Activated CD4-positive, alpha-beta T cell treated with anti-CD3 and anti-CD28 coated beads, Interleukin-2, amount 10 ng/mL, durations not matched to agents 7 days and 5 days (primary cell): ENCODE data around the gene DIDO1. TPM values are rescaled to one million over a fixed set of nuclear protein-coding genes. Genes with fewer than 3 reads are reported as not detected.

Experiments used
- CTCF ChIA-PET: fragments of 350-600 bp; sonication (Branson Sonifier 250); formaldehyde crosslinking; loops from one replicate; lab custom pipeline; 2021; ENCODE audit warnings: antibody characterized with exemption; lab: Charles Lee
- POLR2A ChIA-PET: fragments of 350-600 bp; sonication (Branson Sonifier 250); formaldehyde crosslinking; loops from one replicate; lab custom pipeline; 2021; ENCODE audit warnings: antibody characterized with exemption; lab: Charles Lee
- DNase-seq: peaks from one replicate; pipeline ENCODE4 v3.0.0-alpha.2; 2020
- H3K27ac Mint-ChIP-seq: one replicate; pipeline ENCODE4 v1.8.0; 2021; ENCODE audit warnings: mild to moderate bottlenecking, moderate library complexity, mixed read lengths
- H3K27me3 Mint-ChIP-seq: one replicate; pipeline ENCODE4 v1.8.0; 2021; ENCODE audit warnings: mixed read lengths
- H3K36me3 Mint-ChIP-seq: one replicate; pipeline ENCODE4 v1.8.0; 2021; ENCODE audit warnings: low read depth, mixed read lengths
- H3K4me1 Mint-ChIP-seq: one replicate; pipeline ENCODE4 v1.8.0; 2021; ENCODE audit warnings: mixed read lengths
- H3K4me3 Mint-ChIP-seq: one replicate; pipeline ENCODE4 v1.8.0; 2021; ENCODE audit warnings: mild to moderate bottlenecking, moderate library complexity, mixed read lengths
- H3K9me3 Mint-ChIP-seq: one replicate; pipeline ENCODE4 v1.8.0; 2021; ENCODE audit warnings: mixed read lengths
- total RNA-seq, 2 experiments: library from RNA; stranded (reverse); gene quantifications; one replicate each; pipeline ENCODE4 v1.2.3, GENCODE V29; 2021

The DIDO1 gene
- total RNA-seq, 2 experiments from 2014 or later = 78.3 to 79.4 TPM

DNA sequence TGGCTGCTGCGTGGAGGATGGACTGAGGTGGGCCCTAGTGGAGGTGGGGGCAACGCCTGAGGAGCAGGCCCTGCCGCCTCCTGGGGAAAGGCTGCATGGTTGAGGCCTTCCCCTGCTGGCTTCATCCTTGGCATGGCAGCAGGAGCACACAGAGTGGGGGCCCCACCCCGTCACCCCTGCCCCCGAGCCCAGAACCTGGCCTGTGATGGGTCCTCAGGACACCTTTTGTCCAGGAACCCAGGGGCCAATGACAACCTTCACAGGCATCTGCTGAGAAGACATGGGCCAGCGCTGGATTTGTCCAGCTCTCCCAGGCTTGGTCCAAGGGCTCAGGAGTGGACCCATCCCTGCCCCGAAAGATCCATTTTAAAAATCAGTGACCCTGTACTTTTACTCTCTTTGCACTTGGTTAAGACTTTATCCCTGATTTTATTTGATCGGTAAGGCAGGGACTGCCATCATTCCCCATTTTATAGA, 25.6 kb upstream of the DIDO1 start:
- H3K36me3 Mint-ChIP-seq = peaks cover 40% of the 10 kb centered on the region
- peak overlapping the region; percentile 73 for H3K4me3 Mint-ChIP-seq
- ChIA-PET POLR2A (no interaction called here), CTCF (no interaction called here)
- H3K4me1 Mint-ChIP-seq = peaks cover 34% of the 10 kb centered on the region
- peak overlapping the region; percentile 75 for H3K27ac Mint-ChIP-seq
- no peak for DNase-seq
- H3K27me3 Mint-ChIP-seq = no peaks in the 10 kb centered on the region
- peaks cover 3% of the 10 kb centered on the region for H3K9me3 Mint-ChIP-seq

DNA sequence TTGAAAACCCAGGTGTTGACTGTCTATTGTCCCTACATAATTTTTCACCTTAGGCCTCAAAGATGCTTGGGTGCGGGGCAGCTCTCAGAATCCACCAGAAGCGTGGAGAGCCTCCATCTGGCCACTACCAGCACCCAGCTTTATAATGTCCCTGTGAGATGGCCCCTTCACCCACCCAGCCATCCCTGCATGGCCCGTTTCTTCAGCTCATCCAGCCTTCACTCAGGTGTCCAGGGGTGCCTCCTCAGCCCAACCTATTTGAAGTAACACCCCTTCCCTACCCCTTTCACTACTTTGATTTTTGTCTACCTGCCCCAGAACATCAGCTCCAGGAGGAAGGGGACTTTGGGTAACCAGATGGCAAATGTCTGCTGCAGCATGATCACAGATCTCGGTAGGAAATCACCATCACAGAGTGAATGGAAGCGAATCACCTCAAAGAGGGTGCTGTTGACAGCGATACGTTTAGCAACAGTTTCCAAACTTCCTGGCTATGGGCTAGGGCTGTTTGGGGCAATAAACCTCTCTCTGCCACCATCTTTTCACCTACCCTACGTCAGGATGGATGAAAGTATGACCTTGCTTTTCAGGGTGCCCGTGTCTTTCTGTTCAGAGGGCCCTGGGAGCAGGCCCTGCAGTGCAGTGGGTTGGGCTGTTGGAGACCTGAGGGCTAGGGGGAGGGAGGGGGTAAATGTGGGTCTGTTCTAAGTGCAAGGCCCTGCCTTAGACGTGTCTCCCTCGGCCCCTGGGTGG, 25.0 kb upstream of the DIDO1 start:
- peaks cover 3% of the 10 kb centered on the region for H3K9me3 Mint-ChIP-seq
- peaks cover 45% of the 10 kb centered on the region for H3K36me3 Mint-ChIP-seq
- CTCF ChIA-PET = interaction anchor here (0.7 kb wide), 1 partner anchor 657 kb away, joined by 4 read pairs; no protein-coding TSS in a partner anchor
- H3K27me3 Mint-ChIP-seq = no peaks in the 10 kb centered on the region
- peak overlapping the region; percentile 77 for H3K27ac Mint-ChIP-seq
- DNase-seq = no peak
- peak overlapping the region; percentile 21 for H3K4me3 Mint-ChIP-seq
- H3K4me1 Mint-ChIP-seq = peaks cover 34% of the 10 kb centered on the region
- POLR2A ChIA-PET = no interaction called here

DNA sequence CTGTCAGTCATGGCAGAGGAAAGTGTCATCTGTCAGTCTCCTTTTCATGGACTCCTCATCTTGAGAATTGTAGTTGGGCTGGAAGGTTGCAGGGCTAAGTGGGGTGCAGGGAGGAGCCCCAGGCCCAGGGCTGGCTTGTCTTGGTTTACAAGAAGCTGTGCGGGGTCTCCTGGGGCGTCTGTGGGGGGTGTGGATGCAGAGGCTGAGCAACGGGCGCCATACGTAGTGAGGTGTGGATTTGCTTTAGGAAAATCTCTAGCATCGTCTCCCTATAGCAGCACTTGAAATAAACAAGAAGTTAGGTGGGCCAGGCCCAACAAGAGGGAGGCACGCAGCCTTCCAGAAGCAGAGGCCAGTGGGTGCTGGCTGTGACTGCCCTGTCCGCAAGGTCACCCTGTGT, 24.4 kb upstream of the DIDO1 start:
- Mint-ChIP-seq H3K4me3 (no peak overlapping the region), H3K27ac (no peak overlapping the region)
- POLR2A ChIA-PET = no interaction called here

GRCh38 chr20:62949962-62950361, 23.7 kb upstream of the DIDO1 start:
- Mint-ChIP-seq H3K27me3 (no peaks in the 10 kb centered on the region), H3K9me3 (peaks cover 3% of the 10 kb centered on the region), H3K4me3 (no peak overlapping the region), H3K36me3 (peaks cover 52% of the 10 kb centered on the region), H3K4me1 (peaks cover 28% of the 10 kb centered on the region), H3K27ac (no peak overlapping the region)
- CTCF ChIA-PET = interaction anchor here (1.0 to 1.7 kb wide), 6 partner anchors 11 to 31 kb away, joined by 3 to 6 read pairs (median 4); partner anchors contain the start of gene GID8
- DNase-seq = no peak
- POLR2A ChIA-PET = no interaction called here

More for the DNA sequence above, 24.4 kb upstream of the DIDO1 start:
- H3K36me3 Mint-ChIP-seq = peaks cover 48% of the 10 kb centered on the region
- CTCF ChIA-PET = interaction anchor here (0.7 kb wide), 1 partner anchor 656 kb away, joined by 4 read pairs; no protein-coding TSS in a partner anchor
- peaks cover 3% of the 10 kb centered on the region for H3K9me3 Mint-ChIP-seq
- H3K4me1 Mint-ChIP-seq = peaks cover 32% of the 10 kb centered on the region
- H3K27me3 Mint-ChIP-seq = no peaks in the 10 kb centered on the region
- DNase-seq = no peak

DNA sequence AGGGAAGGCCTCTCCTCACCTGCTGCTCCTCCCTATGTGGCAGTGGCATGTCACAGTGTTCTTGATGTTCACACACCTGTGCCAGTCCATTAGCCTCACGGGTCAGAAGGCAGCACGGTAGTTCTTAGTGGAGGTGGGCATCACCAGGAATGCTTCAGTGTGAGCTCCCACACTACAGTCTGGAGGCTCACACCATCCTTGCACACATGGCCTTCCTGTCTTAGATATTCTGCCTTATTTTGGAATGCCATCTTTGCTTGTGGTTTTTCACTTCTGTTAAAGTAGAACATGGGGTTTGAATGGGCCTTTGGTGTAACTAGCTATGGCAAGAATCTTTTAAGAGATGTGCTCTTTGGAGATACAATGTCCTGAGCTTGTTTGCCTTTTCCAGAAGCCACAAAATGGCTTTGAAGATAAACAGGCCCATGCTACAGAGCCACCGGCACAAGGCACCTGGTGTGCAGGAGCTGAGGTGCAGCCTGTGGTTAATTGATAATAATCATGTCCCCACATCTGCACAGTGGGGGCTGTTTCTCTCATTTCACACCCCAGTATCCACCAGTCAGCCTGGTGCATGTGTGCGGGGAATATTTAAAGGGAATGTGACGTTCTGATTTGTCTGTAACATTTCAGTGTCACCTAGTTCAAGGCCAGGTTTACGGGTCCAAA, 23.0 kb upstream of the DIDO1 start:
- H3K4me3 Mint-ChIP-seq = no peak overlapping the region
- CTCF ChIA-PET = interaction anchor here (1.0 to 1.7 kb wide), 6 partner anchors 10 to 31 kb away, joined by 3 to 6 read pairs (median 4); partner anchors contain the start of gene GID8
- H3K9me3 Mint-ChIP-seq = peaks cover 3% of the 10 kb centered on the region
- H3K27ac Mint-ChIP-seq = no peak overlapping the region
- H3K36me3 Mint-ChIP-seq = peaks cover 58% of the 10 kb centered on the region
- no peak for DNase-seq
- H3K27me3 Mint-ChIP-seq = no peaks in the 10 kb centered on the region
- H3K4me1 Mint-ChIP-seq = peaks cover 22% of the 10 kb centered on the region
- POLR2A ChIA-PET = no interaction called here

DNA sequence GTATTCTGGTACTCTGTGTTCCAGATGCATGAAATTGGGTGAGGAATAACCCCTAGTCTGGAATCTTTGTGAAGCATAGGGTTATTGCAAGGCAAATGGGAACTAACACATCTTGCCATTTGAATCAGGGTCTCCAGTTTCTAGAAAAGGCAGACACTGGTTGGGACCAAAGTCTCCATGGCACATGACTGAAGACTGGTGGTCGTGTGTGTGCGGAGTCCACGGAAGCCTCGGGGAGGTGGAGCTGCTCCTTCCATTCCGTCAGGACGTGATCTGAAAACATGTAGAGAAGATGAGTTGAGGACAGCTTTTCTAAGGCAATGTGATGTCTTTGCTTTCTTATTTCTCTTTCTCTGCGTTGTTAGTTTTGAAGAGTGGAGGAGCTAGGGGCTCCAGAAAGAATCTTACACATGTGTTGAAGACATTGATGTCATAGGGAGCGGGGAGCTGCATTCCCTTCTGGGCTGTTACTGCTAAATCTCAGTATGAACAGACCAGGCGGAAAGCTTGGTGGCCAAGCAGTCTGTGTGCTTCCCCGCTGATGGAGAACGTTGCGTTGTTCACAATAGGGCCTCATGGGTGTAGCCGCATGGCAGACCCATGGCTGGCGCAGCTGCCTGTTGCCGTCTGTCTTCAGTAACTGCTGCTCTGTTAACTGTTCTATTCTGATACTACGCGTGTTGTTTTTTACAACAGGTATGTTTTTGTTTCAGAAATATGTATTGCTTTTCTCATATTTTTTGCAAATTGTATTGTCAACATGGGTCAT, 21.4 kb upstream of the DIDO1 start:
- DNase-seq = no peak
- no peak overlapping the region for H3K4me3 Mint-ChIP-seq
- no peak overlapping the region for H3K27ac Mint-ChIP-seq
- CTCF ChIA-PET = interaction anchor here (0.8 to 1.6 kb wide), 3 partner anchors 9 to 33 kb away, joined by 3 to 4 read pairs (median 3); no protein-coding TSS in a partner anchor
- no peaks in the 10 kb centered on the region for H3K27me3 Mint-ChIP-seq
- H3K36me3 Mint-ChIP-seq = peaks cover 68% of the 10 kb centered on the region
- peaks cover 13% of the 10 kb centered on the region for H3K4me1 Mint-ChIP-seq
- H3K9me3 Mint-ChIP-seq = peaks cover 3% of the 10 kb centered on the region
- POLR2A ChIA-PET = no interaction called here

DNA sequence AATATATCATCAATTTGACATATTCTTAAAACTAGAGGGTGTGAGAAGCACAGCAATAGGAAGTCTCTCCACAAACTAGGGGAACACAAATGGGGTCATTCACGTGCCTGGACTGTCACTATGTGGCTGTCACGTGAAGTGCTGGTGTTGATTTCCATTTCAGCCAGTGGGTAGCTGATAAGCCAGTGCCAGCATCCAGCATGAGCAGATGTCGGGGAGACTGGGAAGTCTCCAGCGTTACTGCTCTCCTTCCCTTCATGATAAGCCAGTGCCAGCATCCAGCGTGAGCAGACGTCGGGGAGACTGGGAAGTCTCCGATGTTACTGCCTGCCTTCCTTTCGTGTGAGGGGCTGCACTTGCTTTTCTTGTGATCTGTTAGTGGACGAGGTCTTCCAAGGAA, 20.6 kb upstream of the DIDO1 start:
- CTCF ChIA-PET = interaction anchor here (1.6 kb wide), 1 partner anchor 12 kb away, joined by 4 read pairs; no protein-coding TSS in a partner anchor
- no peak for DNase-seq
- Mint-ChIP-seq H3K4me3 (no peak overlapping the region), H3K9me3 (peaks cover 3% of the 10 kb centered on the region), H3K27me3 (no peaks in the 10 kb centered on the region), H3K27ac (no peak overlapping the region), H3K4me1 (peaks cover 10% of the 10 kb centered on the region), H3K36me3 (peaks cover 71% of the 10 kb centered on the region)
- POLR2A ChIA-PET = no interaction called here

GRCh38 chr20:62945771-62946339, 19.6 kb upstream of the DIDO1 start:
- POLR2A ChIA-PET = no interaction called here
- DNase-seq = no peak
- peaks cover 16% of the 10 kb centered on the region for H3K4me1 Mint-ChIP-seq
- H3K4me3 Mint-ChIP-seq = no peak overlapping the region
- H3K9me3 Mint-ChIP-seq = peaks cover 3% of the 10 kb centered on the region
- H3K36me3 Mint-ChIP-seq = peaks cover 74% of the 10 kb centered on the region
- H3K27ac Mint-ChIP-seq = no peak overlapping the region
- CTCF ChIA-PET = no interaction called here
- no peaks in the 10 kb centered on the region for H3K27me3 Mint-ChIP-seq

DNA sequence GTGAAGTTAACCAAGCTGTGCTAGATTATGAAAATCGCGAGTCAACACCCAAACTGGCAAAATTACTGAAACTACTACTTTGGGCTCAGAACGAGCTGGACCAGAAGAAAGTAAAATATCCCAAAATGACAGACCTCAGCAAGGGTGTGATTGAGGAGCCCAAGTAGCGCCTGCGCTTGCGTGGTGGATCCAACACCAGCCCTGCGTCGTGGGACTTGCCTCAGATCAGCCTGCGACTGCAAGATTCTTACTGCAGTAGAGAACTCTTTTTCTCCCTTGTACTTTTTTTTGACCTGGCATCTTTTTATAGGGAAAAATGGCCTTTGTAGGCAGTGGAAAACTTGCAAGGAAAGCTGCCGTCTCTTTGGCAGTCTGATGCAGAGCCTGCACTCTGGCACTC, 18.4 kb upstream of the DIDO1 start:
- no peak for DNase-seq
- CTCF ChIA-PET = interaction anchor here (0.6 to 1.1 kb wide), 2 partner anchors 9 to 57 kb away, joined by 3 read pairs; no protein-coding TSS in a partner anchor
- peaks cover 3% of the 10 kb centered on the region for H3K9me3 Mint-ChIP-seq
- H3K27me3 Mint-ChIP-seq = no peaks in the 10 kb centered on the region
- peaks cover 15% of the 10 kb centered on the region for H3K4me1 Mint-ChIP-seq
- H3K27ac Mint-ChIP-seq = no peak overlapping the region
- POLR2A ChIA-PET = no interaction called here
- peaks cover 64% of the 10 kb centered on the region for H3K36me3 Mint-ChIP-seq
- H3K4me3 Mint-ChIP-seq = no peak overlapping the region

- POLR2A ChIA-PET = no interaction called here
- Mint-ChIP-seq H3K36me3 (peaks cover 62% of the 10 kb centered on the region), H3K27ac (no peak overlapping the region)
Observed at GRCh38 chr20:62944184-62944583, 17.9 kb upstream of the DIDO1 start.

DNA sequence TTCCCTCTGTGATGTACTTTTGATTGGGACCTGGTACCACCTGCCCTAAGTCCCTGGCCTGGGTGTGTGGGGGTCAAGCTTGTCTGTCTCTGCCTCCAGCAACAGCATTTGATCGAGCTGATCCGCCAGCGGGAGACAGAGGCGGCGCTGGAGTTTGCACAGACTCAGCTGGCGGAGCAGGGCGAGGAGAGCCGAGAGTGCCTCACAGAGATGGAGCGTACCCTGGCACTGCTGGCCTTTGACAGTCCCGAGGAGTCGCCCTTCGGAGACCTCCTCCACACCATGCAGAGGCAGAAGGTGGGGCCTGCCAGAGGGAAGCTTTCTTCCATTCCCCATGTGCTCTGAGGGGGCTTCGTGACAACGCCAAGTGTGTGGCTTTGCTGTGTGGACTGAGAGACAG, 17.1 kb upstream of the DIDO1 start:
- H3K27ac Mint-ChIP-seq = no peak overlapping the region
- H3K36me3 Mint-ChIP-seq = peaks cover 57% of the 10 kb centered on the region
- ChIA-PET CTCF (no interaction called here), POLR2A (no interaction called here)
- H3K4me1 Mint-ChIP-seq = peaks cover 28% of the 10 kb centered on the region
- no peak for DNase-seq
- H3K27me3 Mint-ChIP-seq = no peaks in the 10 kb centered on the region
- no peak overlapping the region for H3K4me3 Mint-ChIP-seq
- no peaks in the 10 kb centered on the region for H3K9me3 Mint-ChIP-seq

More at GRCh38 chr20:62944184-62944583, 17.9 kb upstream of the DIDO1 start:
- peaks cover 20% of the 10 kb centered on the region for H3K4me1 Mint-ChIP-seq
- no peaks in the 10 kb centered on the region for H3K27me3 Mint-ChIP-seq
- CTCF ChIA-PET = interaction anchor here (0.6 to 1.1 kb wide), 2 partner anchors 9 to 58 kb away, joined by 3 read pairs; no protein-coding TSS in a partner anchor
- no peak overlapping the region for H3K4me3 Mint-ChIP-seq
- peaks cover 3% of the 10 kb centered on the region for H3K9me3 Mint-ChIP-seq
- DNase-seq = no peak

- POLR2A ChIA-PET = no interaction called here
- no peak for DNase-seq
- CTCF ChIA-PET = no interaction called here
- H3K9me3 Mint-ChIP-seq = no peaks in the 10 kb centered on the region
- peaks cover 49% of the 10 kb centered on the region for H3K36me3 Mint-ChIP-seq
- no peak overlapping the region for H3K4me3 Mint-ChIP-seq
- no peak overlapping the region for H3K27ac Mint-ChIP-seq
- H3K4me1 Mint-ChIP-seq = peaks cover 28% of the 10 kb centered on the region
- no peaks in the 10 kb centered on the region for H3K27me3 Mint-ChIP-seq
Observed at GRCh38 chr20:62942456-62942855, 16.2 kb upstream of the DIDO1 start.
